GM12892 (cell line): ENCODE measurements around the gene JMJD4.

Source experiments
- POLR2A ChIP-seq: IDR thresholded peaks from 2 replicates; pipeline ENCODE4 v1.6.1; 2011; ENCODE audit warnings: low read depth, low read length, control low read depth
- POLR2AphosphoS5 ChIP-seq: IDR thresholded peaks from 2 replicates; pipeline ENCODE4 v1.6.1; 2011; ENCODE audit warnings: low read depth, low read length, control low read depth

DNA sequence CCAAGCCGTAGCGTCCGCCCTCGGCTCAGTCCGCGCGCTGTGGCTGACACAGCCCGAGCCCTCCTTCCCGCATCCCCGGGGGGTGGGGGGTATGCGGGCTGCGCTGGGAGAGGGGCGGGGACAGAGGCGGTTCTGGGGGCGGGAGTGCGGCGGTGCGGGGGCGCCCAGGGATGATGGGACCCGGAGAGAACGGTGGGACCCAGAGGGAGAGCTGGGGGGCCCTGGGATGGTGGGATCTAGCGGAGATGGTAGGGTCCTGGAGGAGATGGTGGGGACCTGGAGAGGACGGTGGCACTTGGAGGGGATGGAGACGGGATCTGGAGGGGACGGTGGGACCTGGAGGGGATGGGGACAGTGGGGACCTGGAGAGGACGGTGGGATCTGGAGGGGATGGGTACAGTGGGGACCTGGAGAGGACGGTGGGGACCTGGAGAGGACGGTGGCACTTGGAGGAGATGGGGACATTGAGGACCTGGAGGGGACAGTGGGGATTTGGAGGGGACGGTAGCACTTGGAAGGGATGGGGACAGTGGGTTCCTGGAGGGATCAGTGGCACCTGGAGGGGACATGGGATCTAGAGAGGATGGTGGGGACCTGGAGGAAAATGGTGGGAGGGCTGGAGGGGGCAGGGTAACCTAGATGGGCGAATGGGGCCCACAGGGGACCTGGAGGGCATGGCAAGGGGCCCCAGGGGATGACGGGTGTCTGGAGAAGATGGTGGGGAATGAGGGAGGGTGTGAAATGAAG is 610 bp upstream of the JMJD4 start:
- TF ChIP-seq POLR2AphosphoS5 (no peak), POLR2A (no peak)
